Uterus (tissue), 4 donors: Measurements from ENCODE around the gene CNDP2. TPM values are rescaled to one million over a fixed set of nuclear protein-coding genes. Genes with fewer than 3 reads are reported as not detected.

Source experiments
- DNase-seq, 2 donors: peaks; one replicate each; pipeline ENCODE4 v3.0.0-alpha.2; 2019 to 2020
- H3K27ac ChIP-seq, 2 donors: fragments of 200-600 bp; sonication (generic); 1 replicate in 1 of 2; 2 replicates in 1 of 2; pipeline ENCODE4 v1.5.1; 2016 to 2018
- H3K27me3 ChIP-seq, 2 donors: fragments of 200-600 bp; sonication (generic); one replicate each; pipeline ENCODE4 v1.5.1; 2018 to 2019; ENCODE audit warnings: control low read depth in 1 of 2
- H3K36me3 ChIP-seq, 2 donors: fragments of 200-600 bp; sonication (generic); one replicate each; pipeline ENCODE4 v1.5.1; 2019; ENCODE audit warnings: control low read depth in 1 of 2
- H3K4me1 ChIP-seq, 2 donors: fragments of 200-600 bp; sonication (generic); one replicate each; pipeline ENCODE4 v1.5.1; 2018 to 2019; ENCODE audit warnings: control low read depth in 1 of 2
- H3K4me3 ChIP-seq, 2 donors: fragments of 200-600 bp; sonication (generic); 1 replicate in 1 of 2; 2 replicates in 1 of 2; pipeline ENCODE4 v1.5.1; 2018 to 2019; ENCODE audit warnings: mild to moderate bottlenecking in 1 of 2
- H3K9me3 ChIP-seq, 2 donors: fragments of 200-600 bp; sonication (generic); one replicate each; pipeline ENCODE4 v1.5.1; 2019; ENCODE audit warnings: control low read depth in 1 of 2
- POLR2A ChIP-seq, 2 donors: fragments of 450-650 bp; IDR thresholded peaks; one replicate each; pipeline ENCODE4 v1.6.1; 2016; ENCODE audit warnings: antibody characterized with exemption in 2 of 2, mild to moderate bottlenecking in 1 of 2, moderate library complexity in 1 of 2
- intact Hi-C: fragments of 100-400 bp; cut with DNase I; formaldehyde crosslinking; loops from one replicate; pipeline ENCODE4 v1.15.1; 2023; ENCODE audit warnings: low total_unique reads
- total RNA-seq, 4 donors: library from RNA; depleted of rRNA in 3 of 4; stranded (reverse); fragments of >200 nt in 3 of 4; gene quantifications; one replicate each; pipeline versions ENCODE4 v1.1.0 to v1.2.4, GENCODE V29; 2014 to 2023
- TF ChIP-seq, protein P1 (sequence below), 4 experiments: fragments of 200-600 bp in 2 of 4; fragments of 450-650 bp in 2 of 4; sonication (generic) in 2 of 4; IDR thresholded peaks; one replicate each; pipeline ENCODE4 v1.5.1; 2016 to 2019; ENCODE audit warnings: antibody characterized with exemption in 4 of 4, mild to moderate bottlenecking in 2 of 4, moderate library complexity in 1 of 4
- donor health status: DM: yes; HTN: yes; CAD: no.

The CNDP2 gene
- total RNA-seq, 4 donors from 2014 or later, result 56.2 to 149 (median 110) TPM

DNA sequence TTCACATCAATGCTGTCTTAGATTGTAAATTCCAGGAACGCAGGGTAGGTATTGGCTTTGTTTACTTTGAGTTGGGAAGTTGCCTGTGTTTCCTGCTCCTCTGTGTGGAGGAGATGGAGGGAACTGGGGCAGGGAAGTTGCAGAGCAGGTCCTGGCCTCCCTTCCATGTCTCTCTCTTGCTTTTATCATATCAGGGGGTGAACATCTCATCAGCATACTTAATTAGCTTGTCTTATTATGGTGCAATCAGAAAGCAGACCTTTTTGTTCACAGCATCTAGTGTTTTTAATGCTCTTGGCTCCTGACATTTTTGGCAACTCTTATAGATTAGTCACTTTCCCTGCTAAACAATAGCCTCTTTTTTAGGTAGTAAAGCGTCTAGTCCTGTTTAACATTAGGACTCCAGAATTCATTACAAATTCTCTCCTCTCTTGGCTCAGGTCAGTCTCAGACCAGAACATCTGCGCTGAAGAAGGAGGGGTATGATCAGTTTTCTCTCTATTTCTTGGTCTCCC, 27.6 kb upstream of the CNDP2 start:
- Histone ChIP-seq H3K27ac (peak overlapping the region in 1 of 2 donors; percentile 34), H3K9me3 (no peaks in the 10 kb centered on the region), H3K36me3 (no peaks in the 10 kb centered on the region), H3K4me3 (no peak overlapping the region), H3K27me3 (no peaks in the 10 kb centered on the region), H3K4me1 (peaks cover 0 to 4% of the 10 kb centered on the region in 2 donors)
- no peak for TF ChIP-seq POLR2A (IDR thresholded peaks at IDR 0.05)
- TF ChIP-seq, protein P1, sequence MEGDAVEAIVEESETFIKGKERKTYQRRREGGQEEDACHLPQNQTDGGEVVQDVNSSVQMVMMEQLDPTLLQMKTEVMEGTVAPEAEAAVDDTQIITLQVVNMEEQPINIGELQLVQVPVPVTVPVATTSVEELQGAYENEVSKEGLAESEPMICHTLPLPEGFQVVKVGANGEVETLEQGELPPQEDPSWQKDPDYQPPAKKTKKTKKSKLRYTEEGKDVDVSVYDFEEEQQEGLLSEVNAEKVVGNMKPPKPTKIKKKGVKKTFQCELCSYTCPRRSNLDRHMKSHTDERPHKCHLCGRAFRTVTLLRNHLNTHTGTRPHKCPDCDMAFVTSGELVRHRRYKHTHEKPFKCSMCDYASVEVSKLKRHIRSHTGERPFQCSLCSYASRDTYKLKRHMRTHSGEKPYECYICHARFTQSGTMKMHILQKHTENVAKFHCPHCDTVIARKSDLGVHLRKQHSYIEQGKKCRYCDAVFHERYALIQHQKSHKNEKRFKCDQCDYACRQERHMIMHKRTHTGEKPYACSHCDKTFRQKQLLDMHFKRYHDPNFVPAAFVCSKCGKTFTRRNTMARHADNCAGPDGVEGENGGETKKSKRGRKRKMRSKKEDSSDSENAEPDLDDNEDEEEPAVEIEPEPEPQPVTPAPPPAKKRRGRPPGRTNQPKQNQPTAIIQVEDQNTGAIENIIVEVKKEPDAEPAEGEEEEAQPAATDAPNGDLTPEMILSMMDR (IDR thresholded peaks at IDR 0.05), result no peak
- intact Hi-C loops, result no loop called here
- DNase-seq, result no peak

DNA sequence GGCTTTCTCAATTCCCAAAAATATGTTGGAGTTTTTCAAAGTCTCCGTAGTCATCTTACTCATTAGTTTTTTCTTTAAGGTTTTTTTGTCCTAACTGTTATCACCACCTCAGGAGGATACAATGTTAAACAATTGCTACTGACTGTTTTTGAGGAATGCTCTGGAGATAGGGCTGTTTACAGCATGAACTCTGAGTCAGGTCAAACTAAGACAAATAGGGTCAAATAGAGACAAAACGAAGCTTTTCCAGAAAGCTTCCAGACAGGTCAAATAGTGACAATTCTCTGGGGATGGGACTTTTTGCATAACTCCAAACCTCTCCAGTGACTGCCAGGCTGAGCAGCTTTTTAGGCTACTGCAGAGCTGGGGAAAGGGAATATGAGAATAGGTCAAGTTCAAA, 23.9 kb upstream of the CNDP2 start:
- no peak overlapping the region for H3K27ac ChIP-seq
- no peaks in the 10 kb centered on the region for H3K36me3 ChIP-seq
- DNase-seq, result no peak
- no peaks in the 10 kb centered on the region for H3K9me3 ChIP-seq
- intact Hi-C loops, result no loop called here
- TF ChIP-seq, protein P1 (IDR thresholded peaks at IDR 0.05), result no peak
- no peak for TF ChIP-seq POLR2A (IDR thresholded peaks at IDR 0.05)
- H3K4me1 ChIP-seq, result peaks cover 0 to 4% of the 10 kb centered on the region in 2 donors
- no peak overlapping the region for H3K4me3 ChIP-seq
- H3K27me3 ChIP-seq, result no peaks in the 10 kb centered on the region

DNA sequence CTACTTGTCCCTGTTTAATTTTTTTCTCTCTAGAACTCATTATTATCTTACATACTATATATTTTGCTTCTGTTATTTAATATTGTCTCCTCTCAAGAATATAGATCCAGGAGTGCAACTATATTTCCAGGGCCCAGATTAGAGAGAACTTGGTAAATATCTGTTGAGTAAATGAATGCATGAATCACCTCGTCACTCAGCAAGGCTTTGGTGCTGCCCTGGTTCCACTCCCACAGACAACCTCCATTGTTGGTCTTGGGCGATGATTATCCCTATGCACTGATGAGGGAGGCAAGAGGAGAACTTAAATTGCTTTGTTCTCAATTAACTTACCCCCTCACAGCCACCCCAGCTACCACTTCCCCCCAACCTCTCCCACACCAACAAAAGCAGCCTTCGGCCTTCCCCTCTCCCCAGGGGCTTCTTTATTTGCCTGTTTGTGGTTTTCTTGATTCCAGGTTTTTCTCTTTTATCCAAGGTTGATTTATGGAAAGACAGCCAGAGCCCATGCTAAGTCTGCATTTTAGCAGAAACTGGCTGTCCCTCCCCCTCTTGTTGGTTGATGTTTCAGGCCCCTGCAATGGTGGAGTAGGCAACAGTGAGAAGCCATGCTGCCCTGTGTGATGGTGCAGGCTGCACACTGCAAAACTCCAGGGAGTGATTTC, 22.1 kb upstream of the CNDP2 start:
- no peaks in the 10 kb centered on the region for H3K9me3 ChIP-seq
- DNase-seq, result no peak
- no peak for TF ChIP-seq POLR2A (IDR thresholded peaks at IDR 0.05)
- TF ChIP-seq, protein P1 (IDR thresholded peaks at IDR 0.05), result no peak
- no peaks in the 10 kb centered on the region for H3K36me3 ChIP-seq
- H3K4me3 ChIP-seq, result no peak overlapping the region
- H3K4me1 ChIP-seq, result peaks cover 0 to 2% of the 10 kb centered on the region in 2 donors
- intact Hi-C loops, result no loop called here
- H3K27ac ChIP-seq, result no peak overlapping the region
- H3K27me3 ChIP-seq, result no peaks in the 10 kb centered on the region

DNA sequence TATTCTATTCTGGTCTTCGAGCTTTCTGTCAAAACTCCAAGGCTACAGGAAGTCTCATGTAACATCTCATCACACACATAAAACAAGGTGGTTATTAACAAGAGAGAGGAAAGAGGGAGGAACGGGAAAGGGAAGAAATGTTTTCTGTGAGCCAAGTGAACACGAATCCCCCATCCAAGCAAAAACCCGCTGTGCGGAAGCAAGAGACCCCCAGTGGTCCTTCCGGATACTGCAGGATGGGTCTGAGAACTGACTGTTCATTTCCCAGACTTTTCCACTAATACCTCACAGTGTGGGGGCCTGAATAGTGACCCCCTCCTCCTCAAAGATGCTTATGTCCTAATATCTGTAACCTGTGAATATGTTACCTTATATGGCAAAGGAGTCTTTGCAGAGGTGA, 20.0 kb upstream of the CNDP2 start:
- DNase-seq, result peak; percentile 25 to 52
- Histone ChIP-seq H3K9me3 (no peaks in the 10 kb centered on the region), H3K27ac (no peak overlapping the region), H3K4me3 (no peak overlapping the region), H3K4me1 (no peaks in the 10 kb centered on the region), H3K36me3 (no peaks in the 10 kb centered on the region), H3K27me3 (no peaks in the 10 kb centered on the region)
- intact Hi-C loops, result no loop called here
- TF ChIP-seq, protein P1 (IDR thresholded peaks at IDR 0.05), result peak; percentile 42 to 62 (median 44)
- no peak for TF ChIP-seq POLR2A (IDR thresholded peaks at IDR 0.05)

DNA sequence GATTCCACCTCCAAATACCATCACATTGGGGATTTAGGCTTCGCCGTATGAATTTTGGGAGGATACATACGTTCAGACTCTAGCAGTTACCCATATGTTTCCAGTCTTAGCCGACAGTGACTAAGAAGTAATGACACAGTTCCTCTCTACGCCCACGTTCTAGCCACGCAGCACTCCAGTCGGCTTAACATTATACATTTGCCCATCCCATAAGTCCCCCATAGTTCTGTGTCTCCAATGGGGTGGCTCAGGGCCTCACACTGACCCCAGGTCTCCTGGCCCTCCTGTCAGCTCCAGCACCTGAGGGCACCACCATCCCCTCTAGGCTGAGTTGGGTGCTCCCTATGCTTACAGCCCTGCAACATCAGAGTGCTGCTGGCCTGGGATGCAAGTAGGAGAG, 18.4 kb upstream of the CNDP2 start:
- DNase-seq, result no peak
- Histone ChIP-seq H3K27me3 (no peaks in the 10 kb centered on the region), H3K4me3 (no peak overlapping the region), H3K27ac (no peak overlapping the region), H3K36me3 (no peaks in the 10 kb centered on the region), H3K9me3 (no peaks in the 10 kb centered on the region), H3K4me1 (no peaks in the 10 kb centered on the region)
- TF ChIP-seq POLR2A (IDR thresholded peaks at IDR 0.05), result no peak
- TF ChIP-seq, protein P1 (IDR thresholded peaks at IDR 0.05), result no peak
- intact Hi-C loops, result no loop called here
